Measurements from ENCODE around the gene GDPD5. TPM values are rescaled to one million over a fixed set of nuclear protein-coding genes. Genes with fewer than 3 reads are reported as not detected.
A peak's percentile ranks its signal among the peaks of the same experiment; 100 is the strongest.

GDPD5 gene
- total RNA-seq, 2 donors from 2014 or later, result 26.8 to 54.2 TPM

DNA sequence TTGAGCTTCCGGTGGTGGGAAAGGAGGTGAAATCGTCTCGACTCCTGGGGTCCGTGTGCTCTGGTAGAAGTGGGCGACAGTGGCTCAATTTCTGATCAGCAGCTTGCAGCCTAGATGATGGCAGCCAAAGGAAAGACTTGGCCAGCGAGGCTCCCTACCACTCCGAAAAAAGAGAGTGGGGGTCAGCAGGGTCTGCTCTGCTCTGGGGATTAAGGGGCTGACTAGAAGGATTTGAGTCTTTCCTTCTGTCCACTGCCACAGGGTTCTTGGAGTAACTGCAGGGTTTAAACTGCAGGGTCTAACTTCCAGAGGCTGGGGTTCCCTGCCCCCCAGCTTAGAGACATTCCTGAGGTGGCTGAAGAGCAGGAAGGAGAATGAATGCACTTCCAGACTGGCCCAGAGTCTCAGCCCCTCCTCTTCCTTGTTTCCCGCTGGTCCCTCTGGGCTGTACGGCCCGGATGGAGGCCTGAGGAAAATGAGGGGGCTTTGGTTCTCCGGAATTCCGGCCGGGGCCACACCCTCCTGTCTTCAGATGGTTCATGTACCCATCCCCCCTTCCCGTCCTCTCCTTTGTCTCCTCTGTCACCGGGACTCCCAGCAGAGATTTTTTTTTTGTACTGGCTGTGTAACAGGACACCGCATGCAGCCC lies 37.2 kb upstream of the GDPD5 start:
- Mint-ChIP-seq H3K27ac (peak overlapping the region; percentile 97), H3K9me3 (no peaks in the 10 kb centered on the region), H3K4me3 (peak overlapping the region; percentile 92), H3K4me1 (no peaks in the 10 kb centered on the region), H3K36me3 (ENCODE audit: low read depth) (peaks cover 5% of the 10 kb centered on the region), H3K27me3 (no peaks in the 10 kb centered on the region)
- no peak for ATAC-seq (replicated peaks)

DNA sequence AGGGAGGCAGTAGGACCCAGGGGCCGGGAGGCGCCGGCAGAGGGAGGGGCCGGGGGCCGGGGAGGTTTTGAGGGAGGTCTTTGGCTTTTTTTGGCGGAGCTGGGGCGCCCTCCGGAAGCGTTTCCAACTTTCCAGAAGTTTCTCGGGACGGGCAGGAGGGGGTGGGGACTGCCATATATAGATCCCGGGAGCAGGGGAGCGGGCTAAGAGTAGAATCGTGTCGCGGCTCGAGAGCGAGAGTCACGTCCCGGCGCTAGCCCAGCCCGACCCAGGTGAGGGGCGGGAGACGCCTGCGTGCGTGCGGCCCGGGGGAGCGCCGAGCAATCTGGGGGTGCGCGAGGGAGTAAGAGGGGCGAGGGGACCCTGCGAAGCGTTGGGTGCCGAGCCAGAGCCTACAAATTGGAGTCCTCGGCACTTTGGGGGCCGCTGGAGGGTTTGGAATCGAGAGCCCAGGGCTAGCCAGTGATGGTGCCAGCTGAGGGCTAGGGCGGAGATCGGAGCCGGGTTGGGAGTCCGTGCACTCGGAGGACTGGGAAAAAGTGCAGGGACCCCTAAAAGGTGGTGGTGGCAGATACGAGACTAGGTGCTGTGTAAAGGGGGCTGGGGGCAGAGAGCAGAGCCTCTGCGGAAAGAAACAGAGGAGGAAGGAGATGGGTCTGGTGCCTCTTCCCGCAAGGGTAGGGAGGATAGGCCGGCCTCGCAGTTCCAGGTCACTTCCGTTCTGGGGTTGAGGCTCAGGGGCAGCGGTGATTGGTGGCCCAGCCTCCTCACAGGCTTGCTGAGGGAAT lies 36.5 kb upstream of the GDPD5 start, which contains the start of gene SERPINH1:
TSS of gene SERPINH1 (plus strand) at position 206 of the 788 bp plus-strand sequence. CDS start 4,097 bp downstream, outside the sequence.
- Mint-ChIP-seq H3K27ac (peak within 1 kb of the TSS; percentile 97), H3K9me3 (no peaks in the 10 kb centered on the region), H3K4me1 (no peaks in the 10 kb centered on the region), H3K27me3 (no peaks in the 10 kb centered on the region), H3K36me3 (ENCODE audit: low read depth) (no peaks in the 10 kb centered on the region), H3K4me3 (peak within 1 kb of the TSS; percentile 92)
- peak; percentile 98 for ATAC-seq (replicated peaks)

DNA sequence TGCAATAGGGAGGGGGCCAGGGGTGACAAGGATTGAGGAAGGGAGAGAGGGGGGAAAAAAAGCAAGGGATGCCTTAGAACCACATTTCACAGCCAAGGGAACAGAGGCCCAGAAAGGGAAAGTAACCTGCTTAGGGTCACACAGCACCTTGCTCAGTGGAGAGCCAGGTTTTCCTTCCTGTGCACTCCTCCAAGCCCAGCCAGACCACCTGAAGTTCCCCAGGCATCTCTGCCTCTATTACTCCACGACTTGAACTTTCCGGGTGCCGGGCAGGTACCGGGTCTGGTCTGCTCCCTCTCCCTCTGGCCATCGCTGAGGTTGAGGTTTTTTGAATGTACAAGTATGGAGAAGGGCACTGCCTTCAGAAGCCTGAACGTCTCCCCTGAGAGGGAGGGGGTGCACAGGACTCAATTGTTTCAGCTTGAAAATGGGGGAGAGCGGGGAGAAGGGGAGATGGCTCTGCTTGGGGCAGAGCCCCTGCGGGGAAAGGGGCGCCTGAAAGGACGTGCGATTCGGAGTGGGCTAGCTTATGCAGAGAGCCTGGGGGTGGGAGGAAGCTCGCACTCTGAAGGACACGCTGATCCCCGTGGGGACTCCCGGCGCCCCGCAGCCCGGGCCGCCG lies 35.8 kb upstream of the GDPD5 start:
- H3K9me3 Mint-ChIP-seq, result no peaks in the 10 kb centered on the region
- no peaks in the 10 kb centered on the region for H3K4me1 Mint-ChIP-seq
- H3K4me3 Mint-ChIP-seq, result peak overlapping the region; percentile 92
- no peaks in the 10 kb centered on the region for H3K27me3 Mint-ChIP-seq
- ATAC-seq (replicated peaks), result no peak
- H3K27ac Mint-ChIP-seq, result peak overlapping the region; percentile 97
- no peaks in the 10 kb centered on the region for H3K36me3 Mint-ChIP-seq (ENCODE audit: low read depth)

DNA sequence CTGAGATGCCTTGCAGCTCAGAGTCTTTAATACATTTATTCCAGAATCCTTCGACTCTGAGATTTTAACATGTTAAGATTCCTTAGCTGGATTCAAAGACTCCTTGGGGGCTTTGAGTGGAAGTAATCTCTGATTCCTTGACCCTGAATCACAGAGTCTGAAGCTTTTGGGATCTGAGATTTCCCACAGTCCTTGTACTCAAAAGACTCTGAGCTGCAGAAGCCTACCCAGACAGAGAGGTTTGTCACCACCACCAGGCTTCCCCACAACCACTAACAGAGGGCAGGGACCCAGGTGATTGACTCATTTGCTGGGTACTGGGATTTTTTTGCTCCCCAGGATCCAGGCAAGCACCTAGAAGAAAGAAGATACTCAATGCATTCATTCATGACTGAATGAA lies 34.9 kb upstream of the GDPD5 start:
- H3K9me3 Mint-ChIP-seq, result no peaks in the 10 kb centered on the region
- no peaks in the 10 kb centered on the region for H3K4me1 Mint-ChIP-seq
- peak overlapping the region; percentile 92 for H3K4me3 Mint-ChIP-seq
- no peaks in the 10 kb centered on the region for H3K27me3 Mint-ChIP-seq
- ATAC-seq (replicated peaks), result no peak
- H3K27ac Mint-ChIP-seq, result peak overlapping the region; percentile 97
- no peaks in the 10 kb centered on the region for H3K36me3 Mint-ChIP-seq (ENCODE audit: low read depth)

DNA sequence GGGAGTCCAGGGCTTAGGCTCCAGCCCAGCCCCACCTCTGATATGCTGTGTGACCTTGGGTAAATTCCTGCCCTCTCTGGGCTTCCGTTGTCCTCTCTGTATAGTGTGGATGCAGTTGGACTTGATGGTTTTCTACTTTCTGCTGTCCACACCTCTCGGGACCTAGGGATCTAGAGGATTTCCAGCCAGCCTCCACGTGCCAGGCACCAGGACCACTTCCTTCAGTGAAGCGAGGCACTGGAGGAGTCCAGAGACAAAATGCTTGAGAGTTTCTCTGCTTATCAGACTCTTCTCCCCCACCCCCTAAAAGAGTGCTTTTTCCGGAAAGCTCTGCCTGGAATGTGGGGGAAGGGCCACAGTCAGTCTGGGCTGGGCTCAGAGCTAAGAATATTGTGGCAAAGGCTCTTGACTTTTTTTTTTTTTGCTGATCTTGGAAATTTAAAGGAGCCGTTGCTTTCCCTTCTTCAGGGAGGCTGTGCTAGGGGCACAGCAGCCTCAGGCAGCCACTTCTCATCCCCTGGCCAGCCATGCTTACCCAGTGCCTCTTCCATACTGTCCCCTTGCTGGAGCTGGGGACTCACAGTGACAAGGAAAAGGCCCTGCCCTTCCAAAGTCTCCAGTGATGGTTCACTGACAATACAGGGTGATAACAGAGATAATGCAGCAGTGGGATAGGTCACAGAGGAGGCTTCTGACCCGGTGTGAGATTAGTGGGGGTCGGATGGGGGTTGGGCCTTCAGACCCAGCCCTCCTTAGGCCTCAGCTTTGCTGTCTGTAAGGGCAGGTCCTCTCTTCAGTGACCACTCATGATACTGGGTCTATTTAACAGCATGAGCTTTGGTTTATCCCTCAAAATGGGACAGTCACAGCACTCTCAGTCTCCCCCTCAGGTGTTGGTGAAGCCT lies 33.5 kb upstream of the GDPD5 start:
- ATAC-seq (replicated peaks), result no peak
- Mint-ChIP-seq H3K9me3 (no peaks in the 10 kb centered on the region), H3K27ac (peak overlapping the region; percentile 67), H3K4me1 (no peaks in the 10 kb centered on the region), H3K27me3 (no peaks in the 10 kb centered on the region), H3K4me3 (no peak overlapping the region), H3K36me3 (ENCODE audit: low read depth) (no peaks in the 10 kb centered on the region)

DNA sequence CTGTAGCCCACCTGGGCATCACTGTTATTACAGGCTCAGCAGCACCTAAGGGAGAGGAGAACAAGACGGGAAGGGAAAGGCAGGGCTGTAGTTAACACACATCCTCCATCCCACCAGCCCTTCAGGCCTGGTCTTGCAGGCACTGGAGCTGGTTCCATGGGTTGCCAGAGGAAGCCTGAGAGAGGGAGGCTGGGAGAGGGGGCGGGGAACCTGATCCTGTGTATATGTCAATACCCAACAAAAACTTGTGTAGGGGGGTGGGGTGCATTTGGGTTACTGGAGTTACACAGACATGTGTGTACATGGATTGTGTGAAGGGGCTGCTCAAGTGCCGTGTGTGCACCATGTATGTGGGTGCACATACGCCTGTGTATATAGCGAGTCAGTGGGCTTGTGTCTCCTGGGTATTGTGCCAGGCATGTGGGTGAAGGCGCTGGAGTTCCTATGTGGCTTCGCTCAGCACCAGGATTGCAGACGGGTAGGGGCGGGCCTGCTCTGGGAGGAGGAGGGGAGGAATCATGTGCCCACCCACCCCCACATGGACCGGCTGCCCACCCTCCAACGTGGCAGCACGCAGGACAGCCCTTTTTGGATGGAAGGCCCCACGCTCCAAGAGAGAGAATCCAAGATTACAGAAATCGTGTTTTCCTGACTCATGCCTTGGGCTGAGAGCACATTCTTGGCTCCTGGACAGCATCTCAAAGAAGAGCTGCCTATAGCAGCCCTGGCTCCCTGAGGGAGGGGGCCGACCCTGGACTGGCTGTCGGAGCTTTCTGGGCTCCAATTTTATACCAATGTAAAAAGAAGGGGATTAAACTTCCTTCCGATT lies 32.1 kb upstream of the GDPD5 start:
- no peaks in the 10 kb centered on the region for H3K9me3 Mint-ChIP-seq
- H3K27me3 Mint-ChIP-seq, result no peaks in the 10 kb centered on the region
- no peak overlapping the region for H3K4me3 Mint-ChIP-seq
- no peaks in the 10 kb centered on the region for H3K36me3 Mint-ChIP-seq (ENCODE audit: low read depth)
- H3K27ac Mint-ChIP-seq, result no peak overlapping the region
- H3K4me1 Mint-ChIP-seq, result no peaks in the 10 kb centered on the region
- no peak for ATAC-seq (replicated peaks)

DNA sequence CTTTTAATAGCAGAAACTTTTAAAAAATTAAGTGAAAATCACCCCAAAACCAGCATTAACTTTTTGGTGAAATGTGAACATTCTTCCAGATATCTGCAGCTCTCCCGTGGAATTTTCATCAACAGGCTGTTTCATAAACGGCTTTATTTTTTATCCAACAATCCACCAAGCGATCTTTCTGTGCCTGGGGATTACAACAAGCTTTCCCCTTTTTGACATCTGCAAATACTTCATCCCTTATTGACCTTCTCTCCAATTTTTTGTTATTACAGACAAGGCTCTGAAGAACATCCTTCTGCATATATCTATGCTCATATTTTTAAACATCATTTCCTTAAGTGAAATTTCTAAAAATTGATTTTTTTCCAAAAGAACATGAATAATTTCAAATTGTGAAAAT lies 30.5 kb upstream of the GDPD5 start:
- H3K4me3 Mint-ChIP-seq, result no peak overlapping the region

DNA sequence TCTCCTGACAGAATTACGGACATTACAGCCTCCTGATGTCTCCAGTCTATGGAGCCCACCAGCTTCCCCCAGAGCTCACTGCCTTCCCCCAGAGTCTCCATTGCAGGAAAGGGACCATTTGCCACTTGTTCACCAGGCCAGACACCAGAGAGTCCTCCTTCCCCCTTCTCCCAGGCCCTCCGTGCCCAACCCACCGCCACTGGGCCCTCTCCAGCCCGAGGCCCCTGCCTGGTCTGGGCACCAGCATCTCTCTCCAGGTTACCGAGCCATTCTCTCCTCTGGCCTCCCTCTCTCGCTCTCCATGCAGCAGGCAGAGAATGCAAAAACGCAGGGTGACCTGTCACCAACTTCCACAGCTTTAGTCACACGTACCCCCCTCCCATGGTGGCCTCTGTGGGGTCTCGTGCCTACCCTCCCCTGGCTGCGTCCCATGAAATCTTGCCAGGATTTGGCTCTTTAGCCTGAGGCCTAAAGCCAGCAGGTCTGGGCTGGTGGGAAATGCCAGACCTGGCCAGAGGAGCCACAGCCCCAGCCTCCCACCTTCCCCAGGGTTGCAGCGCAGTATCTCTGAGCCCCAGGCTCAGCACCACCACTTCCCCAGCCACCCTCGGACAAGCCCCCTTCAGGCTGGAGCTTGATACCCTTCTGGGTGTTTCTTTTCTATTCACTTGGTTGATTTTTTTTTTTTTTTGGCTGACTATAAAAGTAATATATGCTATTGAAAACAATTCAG lies 29.5 kb upstream of the GDPD5 start:
- Mint-ChIP-seq H3K27ac (no peak overlapping the region), H3K4me3 (no peak overlapping the region), H3K36me3 (ENCODE audit: low read depth) (no peaks in the 10 kb centered on the region), H3K27me3 (no peaks in the 10 kb centered on the region), H3K9me3 (no peaks in the 10 kb centered on the region), H3K4me1 (no peaks in the 10 kb centered on the region)
- no peak for ATAC-seq (replicated peaks)

More for the DNA sequence above, 30.5 kb upstream of the GDPD5 start:
- Mint-ChIP-seq H3K36me3 (ENCODE audit: low read depth) (no peaks in the 10 kb centered on the region), H3K9me3 (no peaks in the 10 kb centered on the region), H3K27ac (no peak overlapping the region), H3K4me1 (no peaks in the 10 kb centered on the region), H3K27me3 (no peaks in the 10 kb centered on the region)
- no peak for ATAC-seq (replicated peaks)

DNA sequence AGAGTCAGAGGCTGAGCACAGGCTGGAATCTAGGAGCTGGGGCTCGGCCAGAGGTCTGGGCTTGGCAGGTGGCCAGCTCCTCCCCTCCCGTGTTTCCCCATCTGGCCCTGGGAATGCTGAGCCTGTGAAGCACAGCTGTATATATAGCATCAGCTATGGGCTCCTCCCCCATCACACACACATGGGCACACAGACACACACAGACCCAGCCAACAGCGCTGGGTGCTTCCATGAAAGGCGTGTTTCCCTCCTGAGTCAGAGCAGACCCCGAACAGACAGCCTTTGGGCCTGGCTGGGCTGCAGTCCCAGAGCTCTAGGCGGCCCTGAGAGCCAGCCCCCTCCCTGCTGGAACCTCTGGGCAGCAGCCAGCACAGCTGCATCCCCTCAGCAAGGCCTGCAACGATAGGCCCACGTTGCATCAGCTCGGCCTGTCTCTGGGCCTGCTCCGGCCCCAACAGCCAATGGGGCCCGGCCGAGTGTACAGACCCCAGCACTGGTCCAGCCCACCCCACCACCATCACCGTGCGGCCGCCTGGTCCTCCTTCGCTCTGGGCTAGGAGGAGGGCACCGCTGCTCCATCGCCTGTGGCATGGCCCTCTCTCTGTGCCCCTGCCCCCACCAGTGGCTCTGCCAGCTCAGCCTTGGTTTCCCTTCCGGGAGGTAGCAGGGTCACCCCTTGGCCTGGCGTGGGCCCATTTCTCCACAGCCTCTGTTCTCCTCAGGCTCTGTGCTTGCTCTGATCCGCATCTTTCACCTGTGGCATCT lies 28.7 kb upstream of the GDPD5 start:
- no peak overlapping the region for H3K27ac Mint-ChIP-seq
- no peaks in the 10 kb centered on the region for H3K27me3 Mint-ChIP-seq

DNA sequence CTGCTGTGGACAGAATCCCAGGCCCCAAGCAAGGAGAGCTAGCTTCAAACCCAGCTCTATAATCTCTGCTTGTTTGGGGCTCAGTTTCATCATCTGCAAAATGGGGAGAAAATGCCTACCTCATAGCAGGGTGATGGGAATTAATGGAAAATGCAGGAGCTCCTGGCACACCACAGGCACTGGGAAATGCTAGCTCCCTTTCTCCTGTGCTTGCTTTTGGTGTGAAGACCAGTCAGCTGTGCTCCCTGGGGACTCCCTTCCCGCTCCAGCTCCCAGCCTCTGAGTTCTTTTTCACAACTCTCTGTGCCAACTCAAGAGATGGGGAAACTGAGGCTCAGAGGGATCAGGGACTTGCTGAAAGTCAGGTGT lies 28.1 kb upstream of the GDPD5 start:
- H3K27ac Mint-ChIP-seq, result no peak overlapping the region
- no peak for ATAC-seq (replicated peaks)
- no peaks in the 10 kb centered on the region for H3K36me3 Mint-ChIP-seq (ENCODE audit: low read depth)
- H3K4me1 Mint-ChIP-seq, result no peaks in the 10 kb centered on the region
- H3K4me3 Mint-ChIP-seq, result no peak overlapping the region
- H3K27me3 Mint-ChIP-seq, result no peaks in the 10 kb centered on the region
- H3K9me3 Mint-ChIP-seq, result no peaks in the 10 kb centered on the region

More for the DNA sequence above, 28.7 kb upstream of the GDPD5 start:
- Mint-ChIP-seq H3K4me1 (no peaks in the 10 kb centered on the region), H3K36me3 (ENCODE audit: low read depth) (no peaks in the 10 kb centered on the region), H3K4me3 (no peak overlapping the region), H3K9me3 (no peaks in the 10 kb centered on the region)
- ATAC-seq (replicated peaks), result no peak

DNA sequence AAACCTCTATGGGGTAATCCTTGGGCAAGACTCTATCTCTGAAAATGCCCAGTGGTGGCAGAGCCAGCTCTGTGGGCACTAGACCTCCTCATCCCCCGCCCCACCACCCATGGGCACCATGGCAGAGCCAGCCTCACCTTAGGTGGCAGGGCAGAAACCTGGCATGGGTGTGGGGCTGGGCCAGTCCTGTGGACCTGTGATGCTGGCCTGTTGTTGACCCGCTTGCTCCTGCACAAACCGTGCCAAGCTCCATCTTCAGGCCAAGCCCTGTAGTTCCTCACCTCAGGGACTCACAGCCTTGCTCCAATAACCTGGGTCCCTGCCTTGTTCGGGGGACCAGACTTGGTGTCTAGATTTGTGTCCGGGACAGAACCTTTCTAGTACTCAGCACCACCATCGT lies 27.4 kb upstream of the GDPD5 start:
- Mint-ChIP-seq H3K27me3 (no peaks in the 10 kb centered on the region), H3K36me3 (ENCODE audit: low read depth) (no peaks in the 10 kb centered on the region), H3K9me3 (no peaks in the 10 kb centered on the region), H3K4me3 (no peak overlapping the region), H3K27ac (no peak overlapping the region), H3K4me1 (no peaks in the 10 kb centered on the region)
- ATAC-seq (replicated peaks), result no peak

DNA sequence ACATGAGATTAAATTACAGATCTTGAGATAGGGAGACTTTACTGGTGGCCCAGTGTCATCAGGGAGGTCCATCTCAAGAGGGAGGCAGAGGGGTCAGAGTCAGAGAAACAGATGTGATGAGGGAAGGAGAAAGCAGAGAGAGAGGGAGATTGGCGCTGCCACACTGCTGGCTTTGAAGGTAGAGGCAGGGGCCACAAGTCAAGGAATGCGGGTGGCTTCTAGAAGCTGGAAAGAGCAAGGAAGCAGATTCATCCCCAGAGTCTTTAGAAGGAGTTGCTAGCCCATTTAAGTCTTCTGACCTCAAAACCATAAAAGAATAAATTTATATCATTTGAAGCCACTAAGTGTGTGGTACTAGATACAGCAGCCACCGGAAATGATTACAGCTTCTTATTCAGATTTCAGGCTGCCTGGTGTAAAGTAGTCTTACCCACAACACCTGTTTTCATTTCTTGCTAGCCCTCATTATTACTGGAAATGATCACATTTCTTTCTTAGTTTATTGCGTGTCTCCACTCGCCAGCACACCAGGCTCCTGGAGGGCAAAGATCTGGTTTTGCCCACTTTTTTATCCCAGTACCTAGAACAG lies 23.7 kb upstream of the GDPD5 start:
- Mint-ChIP-seq H3K27me3 (no peaks in the 10 kb centered on the region), H3K36me3 (ENCODE audit: low read depth) (no peaks in the 10 kb centered on the region), H3K4me3 (no peak overlapping the region), H3K9me3 (no peaks in the 10 kb centered on the region), H3K4me1 (no peaks in the 10 kb centered on the region), H3K27ac (peak overlapping the region; percentile 72)
- ATAC-seq (replicated peaks), result peak; percentile 70

All from activated T-helper 17 cell treated with anti-CD3 and anti-CD28 coated beads, Interleukin-2, amount 50 U/mL, for 72 hours (primary cell).